Suprapubic skin (tissue), 4 donors: ENCODE data around the gene ZC3H7B.

ENCODE experiments used
- CTCF ChIP-seq, 2 donors: fragments of 200-600 bp in 1 of 2; fragments of 450-650 bp in 1 of 2; sonication (generic) in 1 of 2; IDR thresholded peaks; one replicate each; pipeline ENCODE4 v1.5.1; 2016 to 2019; ENCODE audit warnings: antibody characterized with exemption in 2 of 2, mild to moderate bottlenecking in 1 of 2, moderate library complexity in 1 of 2
- EP300 ChIP-seq: sonication (generic); formaldehyde crosslinking; IDR thresholded peaks from one replicate; pipeline ENCODE4 v1.6.1; 2017; ENCODE audit warnings: antibody characterized with exemption
- POLR2A ChIP-seq, 2 donors: fragments of 450-650 bp; IDR thresholded peaks; one replicate each; pipeline ENCODE4 v1.6.1; 2017; ENCODE audit warnings: antibody characterized with exemption in 2 of 2, mild to moderate bottlenecking in 2 of 2, moderate library complexity in 2 of 2
- POLR2AphosphoS5 ChIP-seq, 3 donors: sonication (generic); formaldehyde crosslinking; IDR thresholded peaks; one replicate each; pipeline ENCODE4 v1.6.1; 2017; ENCODE audit warnings: antibody characterized with exemption in 3 of 3

GRCh38 chr22:41300661-41301060 is 664 bp upstream of the ZC3H7B start:
- no peak for TF ChIP-seq CTCF (IDR thresholded peaks at IDR 0.05)
- no peak for TF ChIP-seq POLR2A (IDR thresholded peaks at IDR 0.05)
- TF ChIP-seq POLR2AphosphoS5 (IDR thresholded peaks at IDR 0.05) = no peak
- TF ChIP-seq EP300 = no peak
